Endodermal cell (in vitro differentiated cells): ENCODE data around the gene CTCFL. TPM values are rescaled to one million over a fixed set of nuclear protein-coding genes. Genes with fewer than 3 reads are reported as not detected.

Experiments
- DNase-seq: peaks from one replicate; pipeline ENCODE4 v3.0.0-alpha.2; 2017
- H3K27ac ChIP-seq: 2 replicates; pipeline ENCODE4 v1.5.1; 2013; ENCODE audit warnings: mild to moderate bottlenecking, low read depth, low read length, moderate library complexity
- H3K27me3 ChIP-seq: 2 replicates; pipeline ENCODE4 v1.6.1; 2013; ENCODE audit warnings: mild to moderate bottlenecking, low read length, moderate library complexity; ENCODE audit not compliant: insufficient read depth, control insufficient read depth, poor library complexity, severe bottlenecking
- H3K36me3 ChIP-seq: 2 replicates; pipeline ENCODE4 v1.7.0; 2013; ENCODE audit warnings: mild to moderate bottlenecking, low read length, moderate library complexity; ENCODE audit not compliant: control insufficient read depth, insufficient read depth
- H3K4me1 ChIP-seq: one replicate; pipeline ENCODE4 v1.7.0; 2013; ENCODE audit warnings: low read length; ENCODE audit not compliant: control insufficient read depth, insufficient read depth
- H3K4me3 ChIP-seq: 2 replicates; pipeline ENCODE4 v1.5.1; 2013; ENCODE audit warnings: mild to moderate bottlenecking, low read length, moderate library complexity
- H3K9ac ChIP-seq: 2 replicates; pipeline ENCODE4 v1.6.1; 2013; ENCODE audit warnings: mild to moderate bottlenecking, low read length, moderate library complexity; ENCODE audit not compliant: poor library complexity, severe bottlenecking; ENCODE audit errors: extremely low read depth
- H3K9me3 ChIP-seq: 2 replicates; pipeline ENCODE4 v1.6.1; 2013; ENCODE audit warnings: mild to moderate bottlenecking, low read length, moderate library complexity; ENCODE audit not compliant: control insufficient read depth
- H3K27ac Mint-ChIP-seq: 2 replicates; pipeline ENCODE4 v1.8.0; 2020; ENCODE audit warnings: mixed read lengths
- H3K27me3 Mint-ChIP-seq: 2 replicates; pipeline ENCODE4 v1.8.0; 2021; ENCODE audit warnings: mild to moderate bottlenecking, mixed read lengths; ENCODE audit not compliant: insufficient read depth
- H3K36me3 Mint-ChIP-seq: 2 replicates; pipeline ENCODE4 v1.8.0; 2020; ENCODE audit warnings: low read depth, mixed read lengths
- H3K4me1 Mint-ChIP-seq: 2 replicates; pipeline ENCODE4 v1.8.0; 2020; ENCODE audit warnings: mixed read lengths
- H3K4me3 Mint-ChIP-seq: 2 replicates; pipeline ENCODE4 v1.8.0; 2020; ENCODE audit warnings: mild to moderate bottlenecking, moderate library complexity, mixed read lengths
- H3K9me3 Mint-ChIP-seq: 2 replicates; pipeline ENCODE4 v1.8.0; 2020; ENCODE audit warnings: mild to moderate bottlenecking, mixed read lengths
- CTCF ChIP-seq: fragments of 200-600 bp; sonication (generic); conservative IDR thresholded peaks from 2 replicates; pipeline ENCODE4 v1.5.0; 2021; ENCODE audit warnings: antibody characterized with exemption, mild to moderate bottlenecking
- WGBS, 2 experiments: methylation state at CpG; one replicate each; pipeline versions ENCODE4 v1.1.5 to v1.1.7; 2013; ENCODE audit warnings: missing lambda C conversion rate in 2 of 2, mixed read lengths in 1 of 2; ENCODE audit not compliant: insufficient coverage in 1 of 2, insufficient read length in 1 of 2; 5-methylcytosine and 5-hydroxymethylcytosine counted together
- total RNA-seq, 2 donors: library from RNA; stranded (reverse); fragmentation: NEBNext Ultra II Directional in 1 of 2; extraction: Animal tissue kit (Norgen Biotek cat#: 25700) in 1 of 2; gene quantifications; 2 replicates in 1 of 2; 3 replicates in 1 of 2; pipeline ENCODE4 v1.2.1, GENCODE V29; 2021

Gene CTCFL
- total RNA-seq, 2 donors from 2014 or later, result 0.33 to 1.4 TPM

- Mint-ChIP-seq H3K36me3 (no peaks in the 10 kb centered on the region), H3K27ac (no peak overlapping the region), H3K4me1 (peaks cover 13% of the 10 kb centered on the region), H3K27me3 (no peaks in the 10 kb centered on the region), H3K9me3 (no peaks in the 10 kb centered on the region), H3K4me3 (no peak overlapping the region)
- no peak for DNase-seq
- H3K9ac ChIP-seq, result no peak overlapping the region
- H3K9me3 ChIP-seq, result no peaks in the 10 kb centered on the region
- no peak for TF ChIP-seq CTCF
- H3K4me3 ChIP-seq, result no peak overlapping the region
- H3K4me1 ChIP-seq, result no peaks in the 10 kb centered on the region
- 90 to 93% methylated on average over 4 to 21 of the region's 21 CpGs for WGBS, 2 experiments
- no peak overlapping the region for H3K27ac ChIP-seq
- no peaks in the 10 kb centered on the region for H3K27me3 ChIP-seq
- H3K36me3 ChIP-seq, result no peaks in the 10 kb centered on the region
These were observed 72.9 kb downstream of the CTCFL start for GRCh38 chr20:57451795-57452661.

GRCh38 chr20:57451431-57451794, 73.5 kb downstream of the CTCFL start:
- H3K4me1 Mint-ChIP-seq, result peaks cover 18% of the 10 kb centered on the region
- Histone ChIP-seq H3K9me3 (no peaks in the 10 kb centered on the region), H3K4me1 (no peaks in the 10 kb centered on the region), H3K27ac (no peak overlapping the region), H3K36me3 (no peaks in the 10 kb centered on the region), H3K9ac (no peak overlapping the region), H3K27me3 (no peaks in the 10 kb centered on the region), H3K4me3 (no peak overlapping the region)
- H3K4me3 Mint-ChIP-seq, result no peak overlapping the region
- WGBS, 2 experiments, result 91 to 93% methylated on average over 5 to 7 of the region's 7 CpGs
- no peaks in the 10 kb centered on the region for H3K9me3 Mint-ChIP-seq
- H3K27ac Mint-ChIP-seq, result no peak overlapping the region
- no peaks in the 10 kb centered on the region for H3K36me3 Mint-ChIP-seq
- H3K27me3 Mint-ChIP-seq, result no peaks in the 10 kb centered on the region
- DNase-seq, result no peak
- no peak for TF ChIP-seq CTCF

- Histone ChIP-seq H3K27me3 (no peaks in the 10 kb centered on the region), H3K9me3 (no peaks in the 10 kb centered on the region), H3K9ac (no peak overlapping the region), H3K4me1 (no peaks in the 10 kb centered on the region), H3K36me3 (no peaks in the 10 kb centered on the region), H3K27ac (no peak overlapping the region), H3K4me3 (no peak overlapping the region)
- H3K4me3 Mint-ChIP-seq, result no peak overlapping the region
- no peak for DNase-seq
- TF ChIP-seq CTCF, result no peak
- no peak overlapping the region for H3K27ac Mint-ChIP-seq
- no peaks in the 10 kb centered on the region for H3K27me3 Mint-ChIP-seq
- H3K9me3 Mint-ChIP-seq, result no peaks in the 10 kb centered on the region
- H3K4me1 Mint-ChIP-seq, result peaks cover 19% of the 10 kb centered on the region
- WGBS, 2 experiments, result 87 to 95% methylated on average over 4 to 13 of the region's 13 CpGs
- H3K36me3 Mint-ChIP-seq, result no peaks in the 10 kb centered on the region
These were observed 74.0 kb downstream of the CTCFL start for GRCh38 chr20:57450931-57451330.
